GM12878 (cell line): ENCODE results near the gene SNAPC2. TPM values are rescaled to one million over a fixed set of nuclear protein-coding genes. Genes with fewer than 3 reads are reported as not detected.

Experiments used
- ATAC-seq: fragments of 200-7000 bp; cut with Tn5 transposase; 3 replicates; pipeline ENCODE4 v1.9.1; 2020; ENCODE audit warnings: mild to moderate bottlenecking, moderate library complexity
- BruUV-seq: library from RNA; stranded (reverse); fragments of 400-500 nt; replicated peaks from 2 replicates; lab custom pipeline; 2021; lab: Mats Ljungman, UMichigan
- CTCF ChIA-PET: fragments of 300-600 bp; sonication (Branson Sonifier 250); formaldehyde crosslinking; extraction: SDS; loops from one replicate; lab custom pipeline; 2021; ENCODE audit warnings: inconsistent platforms; lab: Yijun Ruan, JAX
- POLR2A ChIA-PET: fragments of 350-600 bp; formaldehyde crosslinking; extraction: SDS; loops from one replicate; lab custom pipeline; 2021; ENCODE audit warnings: inconsistent platforms; lab: Charles Lee
- RAD21 ChIA-PET: fragments of 300-600 bp; sonication (Branson Sonifier 250); formaldehyde crosslinking; loops from one replicate; lab custom pipeline; 2023; ENCODE audit warnings: antibody characterized with exemption; ENCODE audit not compliant: unreplicated experiment; lab: Charles Lee
- SMC1A ChIA-PET: fragments of 300-600 bp; sonication (Branson Sonifier 250); formaldehyde crosslinking; loops from one replicate; lab custom pipeline; 2023; ENCODE audit not compliant: unreplicated experiment, uncharacterized antibody; lab: Charles Lee
- DNase-seq: peaks from one replicate; pipeline ENCODE4 v3.0.0-alpha.2; 2011; ENCODE audit warnings: low read depth, low spot score
- FAIRE-seq: peaks from 3 replicates; lab custom pipeline; 2011; peaks lifted over from hg19 to GRCh38; lab: Jason Lieb, UNC
- H2AFZ ChIP-seq: 2 replicates; pipeline ENCODE4 v1.6.0; 2011; ENCODE audit warnings: low read depth, low read length, control low read depth; ENCODE audit not compliant: control insufficient read depth
- H3K27ac ChIP-seq: 2 replicates; pipeline ENCODE4 v1.5.1; 2011; ENCODE audit warnings: control low read depth; ENCODE audit not compliant: control insufficient read depth, insufficient read depth
- H3K27me3 ChIP-seq, 2 experiments: replicated peaks in 1 of 2; 2 replicates each; pipeline versions ENCODE4 v1.6.0 to v1.6.1; 2011; ENCODE audit warnings: low read length in 1 of 2; ENCODE audit not compliant: control insufficient read depth in 2 of 2, insufficient read depth in 2 of 2
- H3K36me3 ChIP-seq, 2 experiments: 2 replicates each; pipeline ENCODE4 v1.5.1; 2011; ENCODE audit warnings: low read length in 1 of 2; ENCODE audit not compliant: control insufficient read depth in 2 of 2, insufficient read depth in 2 of 2
- H3K4me1 ChIP-seq: 2 replicates; pipeline ENCODE4 v1.6.1; 2011; ENCODE audit warnings: mild to moderate bottlenecking, low read length, moderate library complexity, mixed read lengths; ENCODE audit not compliant: control insufficient read depth, insufficient read depth
- H3K4me2 ChIP-seq: 2 replicates; pipeline ENCODE4 v1.6.0; 2011; ENCODE audit warnings: control low read depth; ENCODE audit not compliant: control insufficient read depth, insufficient read depth
- H3K4me3 ChIP-seq: fragments of 200-600 bp; sonication (generic); 2 replicates; pipeline ENCODE4 v1.5.1; 2016
- H3K79me2 ChIP-seq: 2 replicates; pipeline ENCODE4 v1.6.0; 2011; ENCODE audit warnings: low read length; ENCODE audit not compliant: control insufficient read depth, insufficient read depth
- H3K9ac ChIP-seq: 2 replicates; pipeline ENCODE4 v1.8.0; 2011; ENCODE audit warnings: low read length, control low read depth, mixed read lengths; ENCODE audit not compliant: control insufficient read depth, insufficient read depth
- H3K9me3 ChIP-seq: replicated peaks from 3 replicates; pipeline ENCODE4 v1.5.1; 2011; ENCODE audit warnings: mild to moderate bottlenecking, low read length; ENCODE audit not compliant: control insufficient read depth, insufficient read depth
- H4K20me1 ChIP-seq: 2 replicates; pipeline ENCODE4 v1.6.0; 2011; ENCODE audit not compliant: control insufficient read depth, insufficient read depth
- ATF2 ChIP-seq: IDR thresholded peaks from 2 replicates; pipeline ENCODE4 v1.6.1; 2012; ENCODE audit warnings: low read length, inconsistent platforms
- MXI1 ChIP-seq: fragments of 150-350 bp; IDR thresholded peaks from 2 replicates; pipeline ENCODE4 v1.6.1; 2011; ENCODE audit warnings: low read depth, mild to moderate bottlenecking, inconsistent platforms, low read length, improper control_type of control experiment
- NFYB ChIP-seq: IDR thresholded peaks from 2 replicates; pipeline ENCODE4 v1.6.1; 2011; ENCODE audit warnings: low read depth, mild to moderate bottlenecking, low read length, improper control_type of control experiment, moderate library complexity; ENCODE audit not compliant: insufficient read depth
- POLR2AphosphoS2 ChIP-seq: IDR thresholded peaks from 2 replicates; pipeline ENCODE4 v1.6.1; 2011; ENCODE audit warnings: low read depth, mild to moderate bottlenecking, low read length, improper control_type of control experiment, moderate library complexity
- RB1 ChIP-seq: fragments of 450-650 bp; formaldehyde crosslinking; IDR thresholded peaks from 2 replicates; pipeline ENCODE4 v1.6.1; 2017; ENCODE audit warnings: mild to moderate bottlenecking, borderline replicate concordance
- SP1 ChIP-seq: IDR thresholded peaks from one replicate; pipeline ENCODE4 v1.6.1; 2011; ENCODE audit warnings: low read depth, low read length
- TCF7 ChIP-seq: IDR thresholded peaks from 2 replicates; pipeline ENCODE4 v1.6.1; 2014; ENCODE audit warnings: antibody characterized with exemption, borderline replicate concordance
- WGBS: methylation state at CpG from one replicate; pipeline ENCODE4 v1.1.6; 2016; ENCODE audit warnings: low lambda C conversion rate; ENCODE audit not compliant: insufficient replicate concordance, insufficient coverage; ENCODE audit errors: missing lambda C conversion rate; 5-methylcytosine and 5-hydroxymethylcytosine counted together
- in situ Hi-C: fragments of 300-500 bp; cut with MboI; formaldehyde crosslinking; loops from 9 replicates; pipeline ENCODE4 v1.14.3; 2018; ENCODE audit warnings: mixed read lengths
- intact Hi-C: fragments of 100-400 bp; cut with micrococcal nuclease; formaldehyde crosslinking; loops from one replicate; pipeline ENCODE4 v1.14.2; 2022; ENCODE audit not compliant: unreplicated experiment
- polyA plus RNA-seq, 11 experiments: library from polyadenylated mRNA; depleted of rRNA in 4 of 11; unstranded in 6 of 11; stranded (reverse) in 5 of 11; fragments of >200 nt; fragmentation: Nextera tagmentation in 4 of 11; fragmentation: Illumina TruSeq in 1 of 11; extraction: Ambion mirVana in 4 of 11; extraction: Trizol in 1 of 11; gene quantifications; 1 replicate in 1 of 11; 2 replicates in 10 of 11; pipeline versions ENCODE4 v1.2.1 to v1.2.3, GENCODE V29; 2011 to 2016; ENCODE audit warnings: inconsistent platforms in 2 of 11, missing spikeins in 2 of 11, low read depth in 1 of 11
- total RNA-seq, 4 experiments: library from RNA; depleted of rRNA in 3 of 4; stranded (reverse); fragments of >200 nt in 3 of 4; fragmentation: Illumina TruSeq in 1 of 4; extraction: Trizol in 1 of 4; gene quantifications; 2 replicates each; pipeline versions ENCODE4 v1.2.1 to v1.2.3, GENCODE V29; 2013 to 2021
- TF ChIP-seq, protein P1 (sequence below): IDR thresholded peaks from 2 replicates; pipeline ENCODE4 v1.6.1; 2012; ENCODE audit warnings: improper control_type of control experiment, low read depth, low read length; ENCODE audit not compliant: insufficient replicate concordance

Gene SNAPC2
- total and polyA plus RNA-seq, 10 of the 15 experiments (the other 5 are each of a cell fraction or from before 2014, with no cell fraction given) = 0.19 to 20.8 (median 12.6) TPM

DNA sequence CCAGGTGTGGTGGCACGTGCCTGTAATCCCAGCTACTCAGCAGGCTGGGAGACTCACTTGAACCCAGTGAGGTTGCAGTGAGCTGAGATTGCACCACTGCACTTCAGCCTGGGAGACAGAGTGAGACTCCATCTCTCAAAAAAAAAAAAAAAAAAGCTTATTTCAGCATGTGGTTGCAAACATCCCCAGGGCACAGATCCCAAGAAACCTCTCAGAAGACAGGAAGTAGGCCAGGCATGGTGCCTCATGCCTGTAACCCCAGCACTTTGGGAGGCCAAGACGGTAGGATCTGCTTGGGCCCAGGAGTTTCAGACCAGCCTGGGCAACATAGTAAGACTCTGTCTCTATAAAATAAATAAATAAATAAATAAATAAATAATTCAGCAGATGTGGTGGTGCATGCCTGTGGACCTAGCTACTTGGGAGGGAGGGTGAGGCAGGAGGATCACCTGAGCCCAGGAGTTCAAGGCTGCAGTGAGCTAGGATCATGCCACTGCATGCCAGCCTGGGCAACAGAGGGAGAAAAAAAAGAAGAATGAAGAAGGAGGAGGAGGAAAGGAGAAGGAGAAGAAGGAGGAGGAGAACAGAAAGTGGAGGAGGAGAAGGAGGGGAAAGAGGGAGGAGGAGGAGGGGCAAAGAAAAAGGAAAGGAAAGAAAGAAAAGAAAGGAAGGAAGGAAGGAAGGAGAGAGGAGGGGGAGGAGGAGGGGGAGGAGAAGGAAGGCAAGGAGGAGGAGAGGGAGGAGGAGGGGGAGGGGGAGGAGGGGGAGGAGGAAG lies 36.2 kb upstream of the SNAPC2 start (continued):
- TF ChIP-seq, protein P1, sequence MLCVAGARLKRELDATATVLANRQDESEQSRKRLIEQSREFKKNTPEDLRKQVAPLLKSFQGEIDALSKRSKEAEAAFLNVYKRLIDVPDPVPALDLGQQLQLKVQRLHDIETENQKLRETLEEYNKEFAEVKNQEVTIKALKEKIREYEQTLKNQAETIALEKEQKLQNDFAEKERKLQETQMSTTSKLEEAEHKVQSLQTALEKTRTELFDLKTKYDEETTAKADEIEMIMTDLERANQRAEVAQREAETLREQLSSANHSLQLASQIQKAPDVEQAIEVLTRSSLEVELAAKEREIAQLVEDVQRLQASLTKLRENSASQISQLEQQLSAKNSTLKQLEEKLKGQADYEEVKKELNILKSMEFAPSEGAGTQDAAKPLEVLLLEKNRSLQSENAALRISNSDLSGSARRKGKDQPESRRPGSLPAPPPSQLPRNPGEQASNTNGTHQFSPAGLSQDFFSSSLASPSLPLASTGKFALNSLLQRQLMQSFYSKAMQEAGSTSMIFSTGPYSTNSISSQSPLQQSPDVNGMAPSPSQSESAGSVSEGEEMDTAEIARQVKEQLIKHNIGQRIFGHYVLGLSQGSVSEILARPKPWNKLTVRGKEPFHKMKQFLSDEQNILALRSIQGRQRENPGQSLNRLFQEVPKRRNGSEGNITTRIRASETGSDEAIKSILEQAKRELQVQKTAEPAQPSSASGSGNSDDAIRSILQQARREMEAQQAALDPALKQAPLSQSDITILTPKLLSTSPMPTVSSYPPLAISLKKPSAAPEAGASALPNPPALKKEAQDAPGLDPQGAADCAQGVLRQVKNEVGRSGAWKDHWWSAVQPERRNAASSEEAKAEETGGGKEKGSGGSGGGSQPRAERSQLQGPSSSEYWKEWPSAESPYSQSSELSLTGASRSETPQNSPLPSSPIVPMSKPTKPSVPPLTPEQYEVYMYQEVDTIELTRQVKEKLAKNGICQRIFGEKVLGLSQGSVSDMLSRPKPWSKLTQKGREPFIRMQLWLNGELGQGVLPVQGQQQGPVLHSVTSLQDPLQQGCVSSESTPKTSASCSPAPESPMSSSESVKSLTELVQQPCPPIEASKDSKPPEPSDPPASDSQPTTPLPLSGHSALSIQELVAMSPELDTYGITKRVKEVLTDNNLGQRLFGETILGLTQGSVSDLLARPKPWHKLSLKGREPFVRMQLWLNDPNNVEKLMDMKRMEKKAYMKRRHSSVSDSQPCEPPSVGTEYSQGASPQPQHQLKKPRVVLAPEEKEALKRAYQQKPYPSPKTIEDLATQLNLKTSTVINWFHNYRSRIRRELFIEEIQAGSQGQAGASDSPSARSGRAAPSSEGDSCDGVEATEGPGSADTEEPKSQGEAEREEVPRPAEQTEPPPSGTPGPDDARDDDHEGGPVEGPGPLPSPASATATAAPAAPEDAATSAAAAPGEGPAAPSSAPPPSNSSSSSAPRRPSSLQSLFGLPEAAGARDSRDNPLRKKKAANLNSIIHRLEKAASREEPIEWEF = no peak
- TF ChIP-seq TCF7 = no peak

DNA sequence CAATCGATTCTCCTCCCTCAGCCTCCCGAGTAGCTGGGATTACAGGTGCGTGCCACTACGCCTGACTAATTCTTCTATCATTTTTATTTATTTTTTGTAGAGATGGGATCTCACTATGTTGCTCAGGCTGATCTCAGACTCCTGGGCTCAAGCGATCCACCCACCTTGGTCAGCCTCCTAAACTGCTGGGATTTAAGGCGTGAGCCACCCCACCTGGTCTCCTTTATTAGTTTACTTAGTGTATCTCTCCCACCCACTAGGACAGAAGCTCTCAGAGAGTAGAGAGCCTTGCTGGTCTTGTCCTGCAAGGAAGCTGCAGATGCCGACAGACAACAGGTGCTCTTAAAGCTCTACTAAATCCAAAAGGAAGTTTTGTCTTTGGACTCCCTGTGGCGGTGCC lies 34.3 kb upstream of the SNAPC2 start:
- DNase-seq (no peak), ATAC-seq (no peak), FAIRE-seq (no peak)
- H4K20me1 ChIP-seq = no peaks in the 10 kb centered on the region
- SMC1A ChIA-PET = no interaction called here
- TF ChIP-seq SP1 (no peak), RB1 (no peak), NFYB (no peak), MXI1 (no peak), POLR2AphosphoS2 (no peak), ATF2 (no peak)
- POLR2A ChIA-PET = interaction anchor here (0.7 kb wide), 1 partner anchor 1202 kb away, joined by 3 read pairs; no protein-coding TSS in a partner anchor
- intact Hi-C loops (no loop called here), in situ Hi-C loops (no loop called here)
- no peak overlapping the region for H3K4me2 ChIP-seq
- WGBS = 73% methylated on average over 8 of the region's 8 CpGs
- no TSS peak for BruUV-seq
- peaks cover 0 to 2% of the 10 kb centered on the region in 2 experiments; a peak in 2 of 4 replicates for H3K27me3 ChIP-seq
- H3K36me3 ChIP-seq = no peaks in the 10 kb centered on the region
- RAD21 ChIA-PET = no interaction called here
- H3K27ac ChIP-seq = no peak overlapping the region
- CTCF ChIA-PET = interaction anchor here (0.8 to 1.3 kb wide), 2 partner anchors 17 to 33 kb away, joined by 5 read pairs; no protein-coding TSS in a partner anchor
- no peaks in the 10 kb centered on the region for H3K4me1 ChIP-seq
- H3K79me2 ChIP-seq = no peaks in the 10 kb centered on the region
- H3K9ac ChIP-seq = no peak overlapping the region
- no peaks in the 10 kb centered on the region for H3K9me3 ChIP-seq
- H3K4me3 ChIP-seq = no peak overlapping the region
- no peak overlapping the region for H2AFZ ChIP-seq
